ENCODE data around the gene FPR1.

The FPR1 gene

GRCh38 chr19:51711702-51712101 lies 40.0 kb downstream of the FPR1 start:
- DNase-seq (ENCODE audit: extremely low spot score, insufficient read length, low read depth) (no peak), FAIRE-seq (no peak)

GRCh38 chr19:51710163-51710562 lies 41.5 kb downstream of the FPR1 start:
- DNase-seq (ENCODE audit: extremely low spot score, insufficient read length, low read depth): no peak
- no peak for FAIRE-seq

GRCh38 chr19:51709575-51709974 lies 42.1 kb downstream of the FPR1 start:
- FAIRE-seq: no peak

GRCh38 chr19:51708811-51709210 lies 42.9 kb downstream of the FPR1 start:
- DNase-seq (ENCODE audit: extremely low spot score, insufficient read length, low read depth): no peak
- FAIRE-seq: no peak

More at GRCh38 chr19:51709575-51709974, 42.1 kb downstream of the FPR1 start:
- no peak for DNase-seq (ENCODE audit: extremely low spot score, insufficient read length, low read depth)

- no peak for FAIRE-seq
- no peak for DNase-seq (ENCODE audit: extremely low spot score, insufficient read length, low read depth)
Observed at GRCh38 chr19:51706885-51707284, 44.8 kb downstream of the FPR1 start.

DNA sequence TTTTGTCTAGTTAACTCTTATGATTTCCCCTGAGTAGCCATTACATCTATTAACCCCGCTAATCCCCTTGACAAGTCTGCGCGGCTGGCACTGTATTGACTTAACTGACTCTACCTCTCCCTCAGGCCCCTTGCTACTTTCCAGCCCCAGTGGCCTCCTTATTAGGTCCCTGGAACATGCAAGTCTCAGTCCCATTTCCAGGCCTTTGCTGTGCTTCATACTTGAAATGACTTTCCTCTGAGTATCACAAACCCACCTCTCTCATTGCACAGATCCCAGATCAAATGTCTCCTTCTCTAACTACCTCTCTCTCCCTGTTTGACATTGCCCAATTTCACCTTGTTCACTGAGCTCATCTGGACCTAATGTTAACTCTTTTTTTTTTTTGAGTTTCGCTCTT lies 45.4 kb downstream of the FPR1 start:
- FAIRE-seq (no peak), DNase-seq (ENCODE audit: extremely low spot score, insufficient read length, low read depth) (no peak)

- DNase-seq (ENCODE audit: extremely low spot score, insufficient read length, low read depth): no peak
- FAIRE-seq: no peak
Observed at GRCh38 chr19:51704626-51705025, 47.1 kb downstream of the FPR1 start.

- DNase-seq (ENCODE audit: extremely low spot score, insufficient read length, low read depth) (peak; percentile 96), FAIRE-seq (peak; percentile 89)
Observed at GRCh38 chr19:51703575-51704515, 47.8 kb downstream of the FPR1 start.

- FAIRE-seq: no peak
- no peak for DNase-seq (ENCODE audit: extremely low spot score, insufficient read length, low read depth)
Observed at GRCh38 chr19:51702825-51703574, 48.7 kb downstream of the FPR1 start.

GRCh38 chr19:51702103-51702824 lies 49.4 kb downstream of the FPR1 start:
- FAIRE-seq (no peak), DNase-seq (ENCODE audit: extremely low spot score, insufficient read length, low read depth) (no peak)

- no peak for FAIRE-seq
- DNase-seq (ENCODE audit: extremely low spot score, insufficient read length, low read depth): no peak
Observed at GRCh38 chr19:51701468-51702100, 50.1 kb downstream of the FPR1 start.

- FAIRE-seq (no peak), DNase-seq (ENCODE audit: extremely low spot score, insufficient read length, low read depth) (no peak)
Observed at GRCh38 chr19:51699170-51699569, 52.5 kb downstream of the FPR1 start.

DNA sequence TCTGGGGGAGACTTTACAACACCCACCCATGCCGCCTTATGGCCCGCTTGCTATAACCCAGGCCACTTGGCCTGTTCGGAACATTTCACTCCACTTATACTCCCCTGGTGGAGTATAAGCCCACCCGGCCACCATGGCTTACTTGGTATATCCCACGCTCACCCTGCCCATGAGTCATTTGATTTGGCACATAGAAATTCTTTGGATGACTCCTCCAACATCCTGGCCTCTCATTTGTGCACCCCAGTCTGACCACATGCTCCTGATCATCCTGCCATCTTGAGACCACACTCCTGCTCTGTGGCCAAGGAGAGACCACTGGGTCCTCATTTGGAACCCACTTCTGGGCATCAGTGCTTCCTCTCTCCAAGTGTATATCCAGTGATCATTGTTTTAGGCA lies 53.4 kb downstream of the FPR1 start:
- FAIRE-seq (no peak), DNase-seq (ENCODE audit: extremely low spot score, insufficient read length, low read depth) (no peak)

DNA sequence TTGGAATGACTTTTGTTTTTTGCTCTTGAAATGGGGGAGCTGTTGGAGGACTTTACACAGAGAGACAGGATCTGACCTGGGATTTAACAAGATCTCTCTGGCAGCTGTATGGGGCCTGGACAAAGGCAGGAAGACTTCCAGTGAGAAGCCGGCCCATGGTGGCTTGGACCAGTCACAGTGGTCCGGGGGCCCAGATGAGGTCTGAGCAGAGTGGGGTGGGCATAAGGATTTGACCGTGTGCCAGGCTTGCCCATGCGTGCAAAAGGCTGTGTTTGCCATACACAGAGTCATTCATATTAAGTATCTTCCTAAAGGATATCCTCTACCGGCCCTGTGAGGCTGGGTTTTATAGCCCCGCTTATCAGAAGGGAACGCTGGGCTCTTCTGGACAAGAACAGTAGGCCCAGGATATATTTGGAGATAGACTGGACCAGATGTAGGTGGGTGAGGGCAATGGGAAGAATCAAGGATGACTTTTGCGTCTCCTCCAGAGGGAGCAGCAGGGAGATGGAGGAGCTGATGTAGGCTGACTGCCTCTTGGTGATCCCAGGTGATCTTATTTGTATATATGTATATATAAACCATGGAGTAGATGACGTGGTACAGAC lies 54.4 kb downstream of the FPR1 start:
- FAIRE-seq (no peak), DNase-seq (ENCODE audit: extremely low spot score, insufficient read length, low read depth) (no peak)

DNA sequence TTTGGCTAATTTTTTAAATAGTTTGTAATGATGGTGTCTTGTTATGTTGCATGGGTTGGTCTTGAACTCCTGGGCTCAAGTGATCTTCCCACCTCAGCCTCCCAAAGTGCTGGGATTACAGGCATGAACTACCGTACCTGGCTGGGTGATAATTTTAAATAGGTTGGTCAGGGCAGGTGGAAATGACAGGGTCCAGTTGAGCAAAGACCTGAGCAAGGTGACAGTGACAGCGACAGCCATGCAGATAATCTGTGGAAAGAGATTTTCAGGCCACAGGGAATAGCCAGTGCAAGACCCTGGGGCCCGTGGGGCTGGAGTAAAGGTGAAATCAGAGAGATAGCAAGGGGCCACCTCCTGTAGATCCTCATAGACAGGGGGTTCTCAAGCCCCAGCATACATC lies 55.1 kb downstream of the FPR1 start:
- DNase-seq (ENCODE audit: extremely low spot score, insufficient read length, low read depth) (no peak), FAIRE-seq (no peak)

All from GM18507 (cell line).